Measurements from ENCODE around the gene ZC3H12D.
"Not testable (repeated sequence)": the region's sequence is repeated elsewhere in the genome, so short reads cannot be mapped to it uniquely, and the experiment has no call there.

ZC3H12D gene

GRCh38 chr6:149445095-149445466 is 39.7 kb downstream of the ZC3H12D start:
- peaks cover 3 to 4% of the 10 kb centered on the region in 2 donors for H3K4me1 ChIP-seq (ENCODE audit: control insufficient read depth in 2 of 2, insufficient read depth in 2 of 2, low read length in 2 of 2)
- no peak overlapping the region for H3K27ac ChIP-seq (ENCODE audit: low read depth in 2 of 2, low read length in 2 of 2)
- peaks cover 0 to 5% of the 10 kb centered on the region in 2 donors for H3K36me3 ChIP-seq (ENCODE audit: control insufficient read depth in 2 of 2, insufficient read depth in 2 of 2, low read length in 2 of 2)
- no peak overlapping the region for H3K4me3 ChIP-seq (ENCODE audit: low read length in 2 of 2)
- no peaks in the 10 kb centered on the region for H3K27me3 ChIP-seq (ENCODE audit: control insufficient read depth in 2 of 2, insufficient read depth in 2 of 2, low read length in 2 of 2)
- H3K9ac ChIP-seq (ENCODE audit: low read depth in 1 of 2, low read length in 2 of 2): no peak overlapping the region
- H3K9me3 ChIP-seq (ENCODE audit: control insufficient read depth in 2 of 2, low read length in 2 of 2): no peaks in the 10 kb centered on the region

- H3K27me3 ChIP-seq (ENCODE audit: control insufficient read depth in 2 of 2, insufficient read depth in 2 of 2, low read length in 2 of 2); H3K4me1 ChIP-seq (ENCODE audit: control insufficient read depth in 2 of 2, insufficient read depth in 2 of 2, low read length in 2 of 2); H3K9ac ChIP-seq (ENCODE audit: low read depth in 1 of 2, low read length in 2 of 2); H3K9me3 ChIP-seq (ENCODE audit: control insufficient read depth in 2 of 2, low read length in 2 of 2); H3K36me3 ChIP-seq (ENCODE audit: control insufficient read depth in 2 of 2, insufficient read depth in 2 of 2, low read length in 2 of 2); H3K27ac ChIP-seq (ENCODE audit: low read depth in 2 of 2, low read length in 2 of 2); H3K4me3 ChIP-seq (ENCODE audit: low read length in 2 of 2): not testable (repeated sequence)
Observed at GRCh38 chr6:149444360-149445094, 40.3 kb downstream of the ZC3H12D start.

- H3K9me3 ChIP-seq (ENCODE audit: control insufficient read depth in 2 of 2, low read length in 2 of 2): no peaks in the 10 kb centered on the region
- peaks cover 0 to 2% of the 10 kb centered on the region in 2 donors for H3K36me3 ChIP-seq (ENCODE audit: control insufficient read depth in 2 of 2, insufficient read depth in 2 of 2, low read length in 2 of 2)
- no peaks in the 10 kb centered on the region for H3K27me3 ChIP-seq (ENCODE audit: control insufficient read depth in 2 of 2, insufficient read depth in 2 of 2, low read length in 2 of 2)
- no peak overlapping the region for H3K4me3 ChIP-seq (ENCODE audit: low read length in 2 of 2)
- H3K4me1 ChIP-seq (ENCODE audit: control insufficient read depth in 2 of 2, insufficient read depth in 2 of 2, low read length in 2 of 2): no peaks in the 10 kb centered on the region
- no peak overlapping the region for H3K27ac ChIP-seq (ENCODE audit: low read depth in 2 of 2, low read length in 2 of 2)
- no peak overlapping the region for H3K9ac ChIP-seq (ENCODE audit: low read depth in 1 of 2, low read length in 2 of 2)
Observed at GRCh38 chr6:149443411-149444181, 41.2 kb downstream of the ZC3H12D start.

GRCh38 chr6:149441740-149442139 is 43.1 kb downstream of the ZC3H12D start:
- Histone ChIP-seq H3K9me3 (ENCODE audit: control insufficient read depth in 2 of 2, low read length in 2 of 2) (no peaks in the 10 kb centered on the region), H3K36me3 (ENCODE audit: control insufficient read depth in 2 of 2, insufficient read depth in 2 of 2, low read length in 2 of 2) (no peaks in the 10 kb centered on the region), H3K27me3 (ENCODE audit: control insufficient read depth in 2 of 2, insufficient read depth in 2 of 2, low read length in 2 of 2) (no peaks in the 10 kb centered on the region), H3K9ac (ENCODE audit: low read depth in 1 of 2, low read length in 2 of 2) (no peak overlapping the region), H3K4me1 (ENCODE audit: control insufficient read depth in 2 of 2, insufficient read depth in 2 of 2, low read length in 2 of 2) (no peaks in the 10 kb centered on the region), H3K4me3 (ENCODE audit: low read length in 2 of 2) (no peak overlapping the region), H3K27ac (ENCODE audit: low read depth in 2 of 2, low read length in 2 of 2) (no peak overlapping the region)

GRCh38 chr6:149440735-149441671 is 43.8 kb downstream of the ZC3H12D start:
- Histone ChIP-seq H3K27ac (ENCODE audit: low read depth in 2 of 2, low read length in 2 of 2) (no peak overlapping the region), H3K9ac (ENCODE audit: low read depth in 1 of 2, low read length in 2 of 2) (no peak overlapping the region), H3K4me3 (ENCODE audit: low read length in 2 of 2) (no peak overlapping the region), H3K27me3 (ENCODE audit: control insufficient read depth in 2 of 2, insufficient read depth in 2 of 2, low read length in 2 of 2) (no peaks in the 10 kb centered on the region), H3K9me3 (ENCODE audit: control insufficient read depth in 2 of 2, low read length in 2 of 2) (no peaks in the 10 kb centered on the region), H3K36me3 (ENCODE audit: control insufficient read depth in 2 of 2, insufficient read depth in 2 of 2, low read length in 2 of 2) (no peaks in the 10 kb centered on the region), H3K4me1 (ENCODE audit: control insufficient read depth in 2 of 2, insufficient read depth in 2 of 2, low read length in 2 of 2) (no peaks in the 10 kb centered on the region)

- Histone ChIP-seq H3K27me3 (ENCODE audit: control insufficient read depth in 2 of 2, insufficient read depth in 2 of 2, low read length in 2 of 2) (no peaks in the 10 kb centered on the region), H3K4me1 (ENCODE audit: control insufficient read depth in 2 of 2, insufficient read depth in 2 of 2, low read length in 2 of 2) (no peaks in the 10 kb centered on the region), H3K9ac (ENCODE audit: low read depth in 1 of 2, low read length in 2 of 2) (no peak overlapping the region), H3K36me3 (ENCODE audit: control insufficient read depth in 2 of 2, insufficient read depth in 2 of 2, low read length in 2 of 2) (no peaks in the 10 kb centered on the region), H3K9me3 (ENCODE audit: control insufficient read depth in 2 of 2, low read length in 2 of 2) (no peaks in the 10 kb centered on the region), H3K27ac (ENCODE audit: low read depth in 2 of 2, low read length in 2 of 2) (no peak overlapping the region), H3K4me3 (ENCODE audit: low read length in 2 of 2) (no peak overlapping the region)
Observed at GRCh38 chr6:149439626-149440025, 45.2 kb downstream of the ZC3H12D start.

GRCh38 chr6:149438855-149439254 is 46.0 kb downstream of the ZC3H12D start:
- H3K4me1 ChIP-seq (ENCODE audit: control insufficient read depth in 2 of 2, insufficient read depth in 2 of 2, low read length in 2 of 2): no peaks in the 10 kb centered on the region
- H3K9me3 ChIP-seq (ENCODE audit: control insufficient read depth in 2 of 2, low read length in 2 of 2): no peaks in the 10 kb centered on the region
- H3K36me3 ChIP-seq (ENCODE audit: control insufficient read depth in 2 of 2, insufficient read depth in 2 of 2, low read length in 2 of 2): no peaks in the 10 kb centered on the region
- no peak overlapping the region for H3K27ac ChIP-seq (ENCODE audit: low read depth in 2 of 2, low read length in 2 of 2)
- H3K4me3 ChIP-seq (ENCODE audit: low read length in 2 of 2): no peak overlapping the region
- no peaks in the 10 kb centered on the region for H3K27me3 ChIP-seq (ENCODE audit: control insufficient read depth in 2 of 2, insufficient read depth in 2 of 2, low read length in 2 of 2)
- H3K9ac ChIP-seq (ENCODE audit: low read depth in 1 of 2, low read length in 2 of 2): no peak overlapping the region

- H3K27me3 ChIP-seq (ENCODE audit: control insufficient read depth in 2 of 2, insufficient read depth in 2 of 2, low read length in 2 of 2): no peaks in the 10 kb centered on the region
- no peak overlapping the region for H3K27ac ChIP-seq (ENCODE audit: low read depth in 2 of 2, low read length in 2 of 2)
- H3K9me3 ChIP-seq (ENCODE audit: control insufficient read depth in 2 of 2, low read length in 2 of 2): no peaks in the 10 kb centered on the region
- no peak overlapping the region for H3K4me3 ChIP-seq (ENCODE audit: low read length in 2 of 2)
- no peaks in the 10 kb centered on the region for H3K36me3 ChIP-seq (ENCODE audit: control insufficient read depth in 2 of 2, insufficient read depth in 2 of 2, low read length in 2 of 2)
- H3K4me1 ChIP-seq (ENCODE audit: control insufficient read depth in 2 of 2, insufficient read depth in 2 of 2, low read length in 2 of 2): peaks cover 0 to under 1% of the 10 kb centered on the region in 2 donors
- H3K9ac ChIP-seq (ENCODE audit: low read depth in 1 of 2, low read length in 2 of 2): no peak overlapping the region
Observed at GRCh38 chr6:149437212-149437611, 47.6 kb downstream of the ZC3H12D start.

- no peaks in the 10 kb centered on the region for H3K36me3 ChIP-seq (ENCODE audit: control insufficient read depth in 2 of 2, insufficient read depth in 2 of 2, low read length in 2 of 2)
- H3K9me3 ChIP-seq (ENCODE audit: control insufficient read depth in 2 of 2, low read length in 2 of 2): no peaks in the 10 kb centered on the region
- peaks cover 3 to 5% of the 10 kb centered on the region in 2 donors for H3K4me1 ChIP-seq (ENCODE audit: control insufficient read depth in 2 of 2, insufficient read depth in 2 of 2, low read length in 2 of 2)
- H3K27ac ChIP-seq (ENCODE audit: low read depth in 2 of 2, low read length in 2 of 2): no peak overlapping the region
- H3K9ac ChIP-seq (ENCODE audit: low read depth in 1 of 2, low read length in 2 of 2): no peak overlapping the region
- no peaks in the 10 kb centered on the region for H3K27me3 ChIP-seq (ENCODE audit: control insufficient read depth in 2 of 2, insufficient read depth in 2 of 2, low read length in 2 of 2)
- no peak overlapping the region for H3K4me3 ChIP-seq (ENCODE audit: low read length in 2 of 2)
Observed at GRCh38 chr6:149436647-149437046, 48.2 kb downstream of the ZC3H12D start.

All from mucosa of rectum (tissue), 2 donors.